Coronary artery (tissue), 2 donors: ENCODE results near the gene HBB.
"Not testable (repeated sequence)": the region's sequence is repeated elsewhere in the genome, so short reads cannot be mapped to it uniquely, and the experiment has no call there.

Experiments
- DNase-seq: peaks from one replicate; pipeline ENCODE4 v3.0.0-alpha.2; 2017; ENCODE audit warnings: low spot score
- H3K27ac ChIP-seq, 2 donors: fragments of 200-600 bp; sonication (generic); one replicate each; pipeline ENCODE4 v1.5.1; 2016 to 2019
- H3K4me3 ChIP-seq: fragments of 200-600 bp; sonication (generic); 2 replicates; pipeline ENCODE4 v1.5.1; 2016; ENCODE audit warnings: mild to moderate bottlenecking, moderate library complexity
- TF ChIP-seq, protein P1 (sequence below): fragments of 200-600 bp; sonication (generic); IDR thresholded peaks from one replicate; pipeline ENCODE4 v1.5.1; 2019; ENCODE audit warnings: antibody characterized with exemption

HBB gene

DNA sequence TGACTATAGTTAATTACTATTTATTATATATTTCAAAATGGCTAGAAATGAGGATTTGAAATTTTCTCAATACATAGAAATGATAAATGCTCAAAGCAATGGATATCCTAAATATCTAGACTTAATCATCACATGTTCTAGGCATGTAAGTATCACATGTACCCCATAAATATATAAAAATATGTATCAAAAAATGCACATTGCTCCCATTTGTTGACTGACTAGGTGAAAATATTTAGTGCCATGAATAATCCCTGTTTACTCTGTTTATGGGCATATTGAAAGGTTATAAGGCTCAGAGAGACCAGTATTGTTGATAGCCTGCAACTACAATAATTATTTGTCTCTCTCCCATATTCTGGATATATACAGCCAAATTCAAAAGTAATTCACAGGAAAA lies 39.7 kb upstream of the HBB start:
- Histone ChIP-seq H3K4me3 (no peak overlapping the region), H3K27ac (no peak overlapping the region)
- TF ChIP-seq, protein P1, sequence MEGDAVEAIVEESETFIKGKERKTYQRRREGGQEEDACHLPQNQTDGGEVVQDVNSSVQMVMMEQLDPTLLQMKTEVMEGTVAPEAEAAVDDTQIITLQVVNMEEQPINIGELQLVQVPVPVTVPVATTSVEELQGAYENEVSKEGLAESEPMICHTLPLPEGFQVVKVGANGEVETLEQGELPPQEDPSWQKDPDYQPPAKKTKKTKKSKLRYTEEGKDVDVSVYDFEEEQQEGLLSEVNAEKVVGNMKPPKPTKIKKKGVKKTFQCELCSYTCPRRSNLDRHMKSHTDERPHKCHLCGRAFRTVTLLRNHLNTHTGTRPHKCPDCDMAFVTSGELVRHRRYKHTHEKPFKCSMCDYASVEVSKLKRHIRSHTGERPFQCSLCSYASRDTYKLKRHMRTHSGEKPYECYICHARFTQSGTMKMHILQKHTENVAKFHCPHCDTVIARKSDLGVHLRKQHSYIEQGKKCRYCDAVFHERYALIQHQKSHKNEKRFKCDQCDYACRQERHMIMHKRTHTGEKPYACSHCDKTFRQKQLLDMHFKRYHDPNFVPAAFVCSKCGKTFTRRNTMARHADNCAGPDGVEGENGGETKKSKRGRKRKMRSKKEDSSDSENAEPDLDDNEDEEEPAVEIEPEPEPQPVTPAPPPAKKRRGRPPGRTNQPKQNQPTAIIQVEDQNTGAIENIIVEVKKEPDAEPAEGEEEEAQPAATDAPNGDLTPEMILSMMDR, result no peak
- no peak for DNase-seq

DNA sequence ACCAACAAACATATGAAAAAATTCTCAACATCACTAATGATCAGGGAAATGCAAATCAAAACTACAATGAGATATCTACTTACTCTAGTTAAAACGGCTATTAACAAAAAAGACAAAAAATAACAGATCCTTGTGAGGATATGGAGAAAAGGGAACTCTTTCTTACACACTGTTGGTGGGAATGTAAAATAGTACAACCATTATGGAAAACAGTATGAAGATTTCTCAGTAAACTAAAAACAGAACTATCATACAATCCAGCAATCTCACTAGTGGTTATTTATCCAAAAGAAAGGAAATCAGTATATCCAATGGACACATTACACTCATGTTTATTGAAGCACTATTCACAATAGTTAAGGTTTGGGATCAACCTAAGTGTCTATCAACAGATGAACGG lies 39.0 kb upstream of the HBB start:
- Histone ChIP-seq H3K27ac (no peak overlapping the region), H3K4me3 (no peak overlapping the region)
- DNase-seq, result no peak
- TF ChIP-seq, protein P1, result no peak

DNA sequence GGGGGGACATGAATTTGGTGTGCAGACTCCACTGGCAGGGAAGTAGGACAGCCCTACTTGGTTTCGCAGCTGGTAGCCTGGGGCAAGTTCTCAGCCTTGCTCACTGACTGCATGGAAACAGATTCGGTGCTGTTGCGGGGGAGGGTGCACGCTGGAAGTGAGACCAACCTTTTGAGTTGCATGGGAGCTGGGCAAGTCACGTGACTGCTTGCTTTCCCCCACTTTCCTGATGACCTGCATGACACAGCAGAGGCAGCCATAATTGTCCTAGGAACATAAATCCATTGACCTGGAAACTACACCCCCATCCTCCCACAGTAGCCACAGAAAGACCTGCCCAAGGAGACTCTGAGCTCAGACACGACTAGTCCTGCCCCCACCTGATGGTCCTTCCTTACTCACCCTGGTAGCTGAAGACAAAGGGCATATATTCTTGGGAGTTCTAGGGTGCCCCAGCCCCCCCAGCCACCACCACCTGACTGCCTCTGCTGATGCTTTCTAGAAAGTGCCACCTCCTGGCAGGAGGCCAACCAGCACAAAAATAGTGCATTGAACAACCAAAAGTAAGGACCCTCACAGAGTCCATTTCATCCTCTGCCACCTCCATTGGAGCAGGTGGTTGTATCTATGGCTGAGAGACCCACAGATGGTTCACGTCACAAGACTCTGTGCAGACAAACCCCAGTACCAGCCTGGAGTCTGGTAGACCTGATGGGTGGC lies 31.8 kb upstream of the HBB start:
- DNase-seq, result no peak
- no peak overlapping the region for H3K27ac ChIP-seq
- no peak overlapping the region for H3K4me3 ChIP-seq
- TF ChIP-seq, protein P1, result no peak

GRCh38 chr11:5257296-5257695 lies 30.4 kb upstream of the HBB start:
- H3K4me3 ChIP-seq, result no peak overlapping the region
- no peak overlapping the region for H3K27ac ChIP-seq
- no peak for DNase-seq
- TF ChIP-seq, protein P1, result no peak

DNA sequence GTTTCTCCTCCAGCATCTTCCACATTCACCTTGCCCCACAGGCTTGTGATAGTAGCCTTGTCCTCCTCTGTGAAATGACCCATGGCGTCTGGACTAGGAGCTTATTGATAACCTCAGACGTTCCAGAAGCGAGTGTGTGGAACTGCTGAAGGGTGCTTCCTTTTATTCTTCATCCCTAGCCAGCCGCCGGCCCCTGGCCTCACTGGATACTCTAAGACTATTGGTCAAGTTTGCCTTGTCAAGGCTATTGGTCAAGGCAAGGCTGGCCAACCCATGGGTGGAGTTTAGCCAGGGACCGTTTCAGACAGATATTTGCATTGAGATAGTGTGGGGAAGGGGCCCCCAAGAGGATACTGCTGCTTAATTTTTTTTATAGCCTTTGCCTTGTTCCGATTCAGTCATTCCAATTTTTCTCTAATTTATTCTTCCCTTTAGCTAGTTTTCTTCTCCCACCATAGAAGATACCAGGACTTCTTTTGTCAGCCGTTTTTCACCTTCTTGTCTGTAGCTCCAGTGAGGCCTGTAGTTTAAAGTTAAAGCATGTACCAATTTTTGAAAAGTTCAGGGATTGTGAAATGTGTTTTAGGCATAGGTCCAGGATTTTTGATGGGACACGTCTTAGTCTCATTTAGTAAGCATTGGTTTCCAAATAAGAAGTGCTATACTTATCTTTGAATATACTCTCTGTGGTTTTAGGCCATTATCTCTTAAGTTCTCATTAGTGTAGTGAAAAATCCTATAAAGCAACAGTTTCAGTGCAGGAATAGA lies 28.0 kb upstream of the HBB start, which contains the start of gene HBG2:
Gene HBG2 (minus strand): TSS at position 136 of the 768 bp plus-strand sequence. CDS start 53 bp downstream, at position 83.
- not testable (repeated sequence) for H3K4me3 ChIP-seq, DNase-seq, H3K27ac ChIP-seq

DNA sequence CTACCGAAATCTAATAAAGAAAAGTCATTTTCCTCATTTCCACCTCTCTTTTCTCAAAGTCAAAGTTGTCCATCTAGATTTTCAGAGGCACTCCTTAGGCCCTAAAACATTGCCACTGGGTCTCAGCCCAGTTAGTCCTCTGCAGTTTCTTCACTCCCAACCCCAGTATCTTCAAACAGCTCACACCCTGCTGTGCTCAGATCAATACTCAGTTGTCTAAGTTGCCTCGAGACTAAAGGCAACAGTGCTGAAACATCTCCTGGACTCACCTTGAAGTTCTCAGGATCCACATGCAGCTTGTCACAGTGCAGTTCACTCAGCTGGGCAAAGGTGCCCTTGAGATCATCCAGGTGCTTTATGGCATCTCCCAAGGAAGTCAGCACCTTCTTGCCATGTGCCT lies 27.2 kb upstream of the HBB start:
- not testable (repeated sequence) for H3K27ac ChIP-seq, DNase-seq, H3K4me3 ChIP-seq

DNA sequence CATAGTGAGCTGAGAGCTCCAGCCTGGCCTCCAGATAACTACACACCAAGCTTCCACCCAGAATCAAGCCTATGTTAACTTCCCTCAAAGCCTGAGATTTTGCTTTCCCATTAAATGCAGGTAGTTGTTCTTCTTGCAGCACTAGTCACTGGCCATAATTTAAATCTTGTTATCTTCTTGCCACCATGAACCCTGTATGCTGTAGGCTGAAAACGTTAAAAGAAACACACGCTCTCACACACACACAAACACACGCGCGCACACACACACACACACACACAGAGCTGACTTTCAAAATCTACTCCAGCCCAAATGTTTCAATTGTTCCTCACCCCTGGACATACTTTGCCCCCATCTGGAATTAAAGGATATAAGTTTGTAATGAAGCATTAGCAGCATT lies 26.6 kb upstream of the HBB start:
- H3K4me3 ChIP-seq, DNase-seq, H3K27ac ChIP-seq: not testable (repeated sequence)

- Histone ChIP-seq H3K27ac (no peak overlapping the region), H3K4me3 (no peak overlapping the region)
- TF ChIP-seq, protein P1, result no peak
- DNase-seq, result no peak
These were observed 26.0 kb upstream of the HBB start for GRCh38 chr11:5252919-5253265.
